ENCODE measurements around the gene SAFB. TPM values are rescaled to one million over a fixed set of nuclear protein-coding genes. Genes with fewer than 3 reads are reported as not detected.

SAFB gene
- total and polyA plus RNA-seq, 2 of the 13 experiments (the other 11 are each of a cell fraction or from before 2014, with no cell fraction given) = 21.0 to 28.4 TPM

DNA sequence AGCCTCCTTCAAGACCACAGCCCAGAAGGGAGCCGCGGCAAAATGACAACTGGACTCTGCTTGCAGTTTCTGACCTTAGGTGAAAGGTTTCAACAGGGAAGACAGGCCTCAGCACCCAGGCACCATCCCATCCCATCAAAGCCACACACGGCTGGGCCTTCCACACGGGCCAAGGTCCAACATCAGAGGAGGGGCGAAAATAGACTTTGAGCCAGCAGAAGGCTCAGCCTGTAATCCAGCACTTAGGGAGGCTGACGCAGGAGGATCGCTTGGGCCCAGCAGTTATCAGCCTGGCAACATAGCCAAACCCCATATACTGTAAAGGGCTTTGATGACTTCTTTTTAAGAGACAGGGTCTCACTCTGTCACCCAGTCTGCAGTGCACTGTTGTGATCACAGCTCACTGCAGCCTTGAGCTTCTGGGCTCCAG lies 28.3 kb upstream of the SAFB start (continued):
- TF ChIP-seq, protein P1, sequence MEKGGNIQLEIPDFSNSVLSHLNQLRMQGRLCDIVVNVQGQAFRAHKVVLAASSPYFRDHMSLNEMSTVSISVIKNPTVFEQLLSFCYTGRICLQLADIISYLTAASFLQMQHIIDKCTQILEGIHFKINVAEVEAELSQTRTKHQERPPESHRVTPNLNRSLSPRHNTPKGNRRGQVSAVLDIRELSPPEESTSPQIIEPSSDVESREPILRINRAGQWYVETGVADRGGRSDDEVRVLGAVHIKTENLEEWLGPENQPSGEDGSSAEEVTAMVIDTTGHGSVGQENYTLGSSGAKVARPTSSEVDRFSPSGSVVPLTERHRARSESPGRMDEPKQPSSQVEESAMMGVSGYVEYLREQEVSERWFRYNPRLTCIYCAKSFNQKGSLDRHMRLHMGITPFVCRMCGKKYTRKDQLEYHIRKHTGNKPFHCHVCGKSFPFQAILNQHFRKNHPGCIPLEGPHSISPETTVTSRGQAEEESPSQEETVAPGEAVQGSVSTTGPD (CRISPR knock-in tag; IDR thresholded peaks at IDR 0.05) = no peak
- TF ChIP-seq, protein P2, sequence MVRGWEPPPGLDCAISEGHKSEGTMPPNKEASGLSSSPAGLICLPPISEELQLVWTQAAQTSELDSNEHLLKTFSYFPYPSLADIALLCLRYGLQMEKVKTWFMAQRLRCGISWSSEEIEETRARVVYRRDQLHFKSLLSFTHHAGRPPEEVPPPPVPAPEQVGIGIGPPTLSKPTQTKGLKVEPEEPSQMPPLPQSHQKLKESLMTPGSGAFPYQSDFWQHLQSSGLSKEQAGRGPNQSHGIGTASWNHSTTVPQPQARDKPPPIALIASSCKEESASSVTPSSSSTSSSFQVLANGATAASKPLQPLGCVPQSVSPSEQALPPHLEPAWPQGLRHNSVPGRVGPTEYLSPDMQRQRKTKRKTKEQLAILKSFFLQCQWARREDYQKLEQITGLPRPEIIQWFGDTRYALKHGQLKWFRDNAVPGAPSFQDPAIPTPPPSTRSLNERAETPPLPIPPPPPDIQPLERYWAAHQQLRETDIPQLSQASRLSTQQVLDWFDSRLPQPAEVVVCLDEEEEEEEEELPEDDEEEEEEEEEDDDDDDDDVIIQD (CRISPR knock-in tag; IDR thresholded peaks at IDR 0.05; ENCODE audit: low read depth) = peak; percentile 29; the same call in 1 of the 2 replicates
- no peak for TF ChIP-seq ZFAT (CRISPR knock-in tag; conservative IDR thresholded peaks at IDR 0.05)
- no peak for TF ChIP-seq PCBP1 (IDR thresholded peaks at IDR 0.05; ENCODE audit: borderline replicate concordance, low read depth, low read length)
- 0 out of 2 replicates have a peak, but pooled peaks have one; percentile 50 for TF ChIP-seq GFI1 (CRISPR knock-in tag; IDR thresholded peaks at IDR 0.05; ENCODE audit: borderline replicate concordance)
- TF ChIP-seq, protein P3, sequence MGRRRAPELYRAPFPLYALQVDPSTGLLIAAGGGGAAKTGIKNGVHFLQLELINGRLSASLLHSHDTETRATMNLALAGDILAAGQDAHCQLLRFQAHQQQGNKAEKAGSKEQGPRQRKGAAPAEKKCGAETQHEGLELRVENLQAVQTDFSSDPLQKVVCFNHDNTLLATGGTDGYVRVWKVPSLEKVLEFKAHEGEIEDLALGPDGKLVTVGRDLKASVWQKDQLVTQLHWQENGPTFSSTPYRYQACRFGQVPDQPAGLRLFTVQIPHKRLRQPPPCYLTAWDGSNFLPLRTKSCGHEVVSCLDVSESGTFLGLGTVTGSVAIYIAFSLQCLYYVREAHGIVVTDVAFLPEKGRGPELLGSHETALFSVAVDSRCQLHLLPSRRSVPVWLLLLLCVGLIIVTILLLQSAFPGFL (CRISPR knock-in tag; IDR thresholded peaks at IDR 0.05) = no peak
- TF ChIP-seq, protein P4, sequence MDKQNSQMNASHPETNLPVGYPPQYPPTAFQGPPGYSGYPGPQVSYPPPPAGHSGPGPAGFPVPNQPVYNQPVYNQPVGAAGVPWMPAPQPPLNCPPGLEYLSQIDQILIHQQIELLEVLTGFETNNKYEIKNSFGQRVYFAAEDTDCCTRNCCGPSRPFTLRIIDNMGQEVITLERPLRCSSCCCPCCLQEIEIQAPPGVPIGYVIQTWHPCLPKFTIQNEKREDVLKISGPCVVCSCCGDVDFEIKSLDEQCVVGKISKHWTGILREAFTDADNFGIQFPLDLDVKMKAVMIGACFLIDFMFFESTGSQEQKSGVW (CRISPR knock-in tag; IDR thresholded peaks at IDR 0.05; ENCODE audit: borderline replicate concordance) = no peak
- TF ChIP-seq RBFOX2 (IDR thresholded peaks at IDR 0.05; ENCODE audit: low read depth, low read length) = no peak
- TF ChIP-seq, protein P5, sequence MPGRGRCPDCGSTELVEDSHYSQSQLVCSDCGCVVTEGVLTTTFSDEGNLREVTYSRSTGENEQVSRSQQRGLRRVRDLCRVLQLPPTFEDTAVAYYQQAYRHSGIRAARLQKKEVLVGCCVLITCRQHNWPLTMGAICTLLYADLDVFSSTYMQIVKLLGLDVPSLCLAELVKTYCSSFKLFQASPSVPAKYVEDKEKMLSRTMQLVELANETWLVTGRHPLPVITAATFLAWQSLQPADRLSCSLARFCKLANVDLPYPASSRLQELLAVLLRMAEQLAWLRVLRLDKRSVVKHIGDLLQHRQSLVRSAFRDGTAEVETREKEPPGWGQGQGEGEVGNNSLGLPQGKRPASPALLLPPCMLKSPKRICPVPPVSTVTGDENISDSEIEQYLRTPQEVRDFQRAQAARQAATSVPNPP (CRISPR knock-in tag; IDR thresholded peaks at IDR 0.05) = no peak
- peak; percentile 54; the same call in 1 of the 2 replicates for TF ChIP-seq ZNF766 (CRISPR knock-in tag; IDR thresholded peaks at IDR 0.05; ENCODE audit: borderline replicate concordance)
- no peak for TF ChIP-seq ZNF333 (CRISPR knock-in tag; IDR thresholded peaks at IDR 0.05; ENCODE audit: borderline replicate concordance)
- no peak for TF ChIP-seq ZFP36 (IDR thresholded peaks at IDR 0.05; ENCODE audit: borderline replicate concordance, low read depth, low read length, partially characterized antibody)
- TF ChIP-seq FOXC1 (CRISPR knock-in tag; IDR thresholded peaks at IDR 0.05; ENCODE audit: borderline replicate concordance) = no peak
- no peak for TF ChIP-seq ZNF468 (CRISPR knock-in tag; IDR thresholded peaks at IDR 0.05)
- no peak for TF ChIP-seq NFIC (IDR thresholded peaks at IDR 0.05; ENCODE audit: low read length)
- peak; percentile 60; the same call in 1 of the 2 replicates for TF ChIP-seq ZNF724P (CRISPR knock-in tag; IDR thresholded peaks at IDR 0.05; ENCODE audit: borderline replicate concordance)
- TF ChIP-seq PAWR (CRISPR knock-in tag; IDR thresholded peaks at IDR 0.05; ENCODE audit: borderline replicate concordance) = no peak
- TF ChIP-seq, protein P6, sequence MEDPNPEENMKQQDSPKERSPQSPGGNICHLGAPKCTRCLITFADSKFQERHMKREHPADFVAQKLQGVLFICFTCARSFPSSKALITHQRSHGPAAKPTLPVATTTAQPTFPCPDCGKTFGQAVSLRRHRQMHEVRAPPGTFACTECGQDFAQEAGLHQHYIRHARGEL (CRISPR knock-in tag; IDR thresholded peaks at IDR 0.05) = no peak
- TF ChIP-seq HNRNPLL (IDR thresholded peaks at IDR 0.05; ENCODE audit: low read depth, low read length, poor library complexity, severe bottlenecking) = no peak
- peak; percentile 59; the same call in 1 of the 2 replicates for TF ChIP-seq ERF (CRISPR knock-in tag; IDR thresholded peaks at IDR 0.05)
- TF ChIP-seq ARNT (IDR thresholded peaks at IDR 0.05) = no peak
- TF ChIP-seq ZNF781 (CRISPR knock-in tag; IDR thresholded peaks at IDR 0.05; ENCODE audit: borderline replicate concordance, not compliant biosample characterization) = no peak
- TF ChIP-seq ZNF354B (CRISPR knock-in tag; IDR thresholded peaks at IDR 0.05) = no peak
- TF ChIP-seq ZSCAN12 (CRISPR knock-in tag; IDR thresholded peaks at IDR 0.05) = no peak
- no peak for TF ChIP-seq SP140L (CRISPR knock-in tag; IDR thresholded peaks at IDR 0.05; ENCODE audit: borderline replicate concordance)
